H4 (cell line): ENCODE measurements around the gene SORBS1. TPM values are rescaled to one million over a fixed set of nuclear protein-coding genes. Genes with fewer than 3 reads are reported as not detected.

Source experiments
- DNase-seq: peaks from one replicate; pipeline ENCODE4 v3.0.0-alpha.2; 2015; ENCODE audit warnings: low spot score
- total RNA-seq: library from RNA; depleted of rRNA; stranded (reverse); fragments of >200 nt; shearing (Covaris generic); gene quantifications from 2 replicates; pipeline ENCODE4 v1.2.3, GENCODE V29; 2014

The SORBS1 gene
- total RNA-seq, 1 experiment from 2014 or later, result 1.4 TPM

- peak; percentile 74 for DNase-seq
Observed at GRCh38 chr10:95391581-95392216, 169.5 kb downstream of the SORBS1 start.

- DNase-seq, result no peak
Observed at GRCh38 chr10:95391164-95391563, 170.0 kb downstream of the SORBS1 start.

- no peak for DNase-seq
Observed at GRCh38 chr10:95389982-95390381, 171.2 kb downstream of the SORBS1 start.

- DNase-seq, result no peak
Observed at GRCh38 chr10:95389176-95389575, 172.0 kb downstream of the SORBS1 start.

- peak; percentile 82 for DNase-seq
Observed at GRCh38 chr10:95388539-95388938, 172.6 kb downstream of the SORBS1 start.

DNA sequence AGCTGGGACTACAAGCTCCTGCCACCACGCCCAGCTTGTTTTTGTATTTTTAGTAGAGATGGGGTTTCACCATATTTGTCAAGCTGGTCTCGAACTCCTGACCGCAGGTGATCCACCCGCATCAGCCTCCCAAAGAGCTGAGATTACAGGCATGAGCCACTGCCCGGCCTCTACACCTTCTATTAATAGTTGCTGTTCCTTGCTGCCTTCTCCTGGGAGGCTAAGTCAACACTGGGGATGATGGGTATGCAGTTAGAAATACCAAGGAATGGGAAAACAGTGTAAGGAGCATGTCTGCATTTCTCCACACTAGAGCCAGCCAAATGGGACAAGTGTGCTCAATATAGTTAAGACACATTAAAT is 173.1 kb downstream of the SORBS1 start:
- no peak for DNase-seq

DNA sequence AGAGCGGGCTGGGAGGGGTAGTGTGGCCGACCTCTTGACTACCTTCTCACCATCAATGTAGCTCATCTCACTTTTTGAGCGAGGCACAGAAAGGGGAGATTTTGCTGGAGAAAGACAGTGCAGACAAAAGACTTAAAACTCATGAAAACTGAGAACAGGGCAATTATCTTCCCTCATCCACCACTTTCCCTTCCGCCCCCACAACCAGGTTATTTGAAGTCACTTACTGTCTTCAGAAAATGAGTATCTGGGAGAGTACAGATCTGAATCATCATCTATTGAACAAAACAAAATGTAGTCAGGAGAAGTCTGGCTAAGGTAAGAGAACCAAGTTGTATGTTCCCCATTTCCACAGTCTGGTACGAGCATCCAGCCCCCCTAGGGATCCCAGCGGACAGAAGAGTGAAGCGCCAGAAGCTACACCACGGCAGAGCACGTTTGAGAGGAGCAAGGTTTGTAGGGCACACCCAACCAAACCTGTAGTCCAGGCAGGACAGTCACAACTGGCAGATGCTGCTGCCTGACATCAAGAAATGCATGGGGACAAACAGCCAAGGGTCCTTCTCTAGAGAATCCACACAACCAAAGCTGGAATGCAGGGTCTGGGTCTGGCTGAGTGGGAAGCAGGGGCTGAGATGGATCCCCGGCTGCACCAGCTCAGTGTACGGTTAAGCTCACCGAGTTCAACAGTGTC is 177.0 kb downstream of the SORBS1 start:
- DNase-seq, result no peak

- DNase-seq, result no peak
Observed at GRCh38 chr10:95382596-95382995, 178.6 kb downstream of the SORBS1 start.

DNA sequence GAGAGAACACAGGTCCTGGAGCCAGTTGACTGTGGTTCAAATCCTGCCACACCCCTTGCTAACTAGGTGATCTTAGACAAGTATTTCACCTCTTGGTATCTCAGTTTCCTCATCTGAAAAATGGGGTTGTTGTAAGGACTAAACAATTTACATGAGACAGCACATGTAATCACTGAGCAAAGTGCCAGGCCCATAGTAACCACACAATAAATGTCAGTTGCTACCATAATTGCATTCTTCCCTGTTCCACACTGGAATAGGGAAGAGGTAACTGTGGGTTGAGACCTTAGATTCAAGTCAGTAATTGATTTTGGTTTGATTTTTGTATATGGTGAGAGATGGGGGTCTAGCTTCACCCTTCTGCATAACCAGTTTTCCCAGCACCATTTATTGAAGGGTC is 179.0 kb downstream of the SORBS1 start:
- no peak for DNase-seq

DNA sequence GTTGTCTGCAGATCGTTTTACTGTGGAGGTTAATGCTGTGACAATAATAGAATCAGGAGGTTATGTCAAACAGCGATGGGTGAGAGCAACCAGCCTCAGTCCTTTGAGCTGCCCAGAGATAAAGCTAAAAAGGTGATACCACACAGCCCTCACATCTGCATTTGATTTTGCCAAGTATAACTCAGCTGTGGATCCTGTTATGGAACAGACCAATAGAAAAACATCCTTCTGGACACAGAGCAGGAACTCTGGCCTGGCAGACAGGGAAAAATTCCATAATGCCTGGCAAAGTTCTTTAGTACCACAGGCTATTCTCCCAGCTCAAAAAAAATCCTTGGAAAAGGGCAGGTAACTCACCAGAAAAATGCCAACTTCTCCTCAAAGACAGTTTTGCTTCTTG is 183.2 kb downstream of the SORBS1 start:
- no peak for DNase-seq

- no peak for DNase-seq
Observed at GRCh38 chr10:95375418-95375817, 185.8 kb downstream of the SORBS1 start.

GRCh38 chr10:95374597-95375209 is 186.5 kb downstream of the SORBS1 start:
- peak; percentile 85 for DNase-seq

DNA sequence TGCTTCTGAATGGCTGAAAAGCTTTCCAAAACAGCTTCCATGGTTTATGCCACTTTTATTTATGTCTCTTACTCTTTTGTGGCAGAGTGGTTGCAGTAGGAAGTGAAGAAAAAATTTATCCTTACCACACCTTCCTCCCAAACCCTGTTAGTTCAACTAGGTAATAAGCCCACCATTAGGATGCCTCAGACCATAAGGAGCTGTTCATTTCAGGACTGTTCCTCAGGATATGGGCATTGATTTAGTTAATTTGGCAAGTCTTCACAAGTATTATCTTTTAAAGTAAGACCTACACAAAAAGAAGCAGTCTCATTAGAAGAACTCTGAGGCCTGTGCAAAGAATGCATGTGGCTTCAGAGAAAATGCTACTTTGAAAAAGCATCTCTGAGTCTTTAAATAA is 187.5 kb downstream of the SORBS1 start:
- DNase-seq, result no peak

DNA sequence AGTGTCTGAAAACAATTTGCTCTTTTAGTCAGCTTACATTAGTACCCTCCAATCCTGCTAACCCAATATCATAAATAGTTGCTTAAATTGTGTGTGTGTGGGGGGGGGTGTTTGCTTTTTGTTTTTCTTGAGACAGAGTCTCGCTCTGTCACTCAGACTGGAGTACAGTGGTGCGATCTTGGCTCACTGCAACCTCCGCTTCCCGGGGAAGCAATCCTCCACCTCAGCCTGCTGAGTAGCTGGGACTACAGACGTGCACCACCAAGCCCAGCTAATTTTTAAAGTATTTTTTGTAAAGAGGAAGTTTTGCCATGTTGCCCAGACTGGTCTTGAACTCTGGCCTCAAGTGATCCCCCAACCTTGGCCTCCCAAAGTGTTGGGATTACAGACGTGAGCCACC is 196.8 kb downstream of the SORBS1 start:
- no peak for DNase-seq

- peak; percentile 66 for DNase-seq
Observed at GRCh38 chr10:95363303-95363912, 197.8 kb downstream of the SORBS1 start.

DNA sequence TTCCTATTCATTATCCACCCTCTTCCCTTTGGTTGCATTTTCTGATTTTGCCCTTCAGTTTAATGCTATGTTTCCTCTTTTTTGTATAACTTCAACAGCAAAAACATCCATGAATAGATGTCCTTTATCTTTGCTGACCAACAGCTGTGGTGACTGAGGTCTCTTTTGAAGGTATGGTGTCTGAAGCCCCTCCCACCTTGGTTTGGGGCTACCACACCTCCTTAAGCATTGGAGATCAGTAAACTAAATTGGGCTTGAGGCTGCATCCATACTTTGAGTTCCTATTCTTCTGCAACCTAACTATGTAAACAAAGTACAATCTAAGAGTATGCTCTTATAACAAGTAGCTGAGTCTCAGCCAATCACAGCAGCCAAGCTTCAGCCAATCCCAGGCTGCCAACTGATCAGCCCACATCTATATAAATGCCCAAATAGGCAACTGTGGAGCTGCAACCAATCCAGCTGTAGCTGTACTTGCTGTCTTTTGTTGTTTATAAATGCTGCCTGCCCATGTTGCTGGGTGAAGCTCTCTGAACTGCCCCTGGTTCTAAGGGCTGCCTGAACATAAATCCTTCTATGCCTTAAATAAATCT is 201.0 kb downstream of the SORBS1 start:
- DNase-seq, result peak; percentile 80

DNA sequence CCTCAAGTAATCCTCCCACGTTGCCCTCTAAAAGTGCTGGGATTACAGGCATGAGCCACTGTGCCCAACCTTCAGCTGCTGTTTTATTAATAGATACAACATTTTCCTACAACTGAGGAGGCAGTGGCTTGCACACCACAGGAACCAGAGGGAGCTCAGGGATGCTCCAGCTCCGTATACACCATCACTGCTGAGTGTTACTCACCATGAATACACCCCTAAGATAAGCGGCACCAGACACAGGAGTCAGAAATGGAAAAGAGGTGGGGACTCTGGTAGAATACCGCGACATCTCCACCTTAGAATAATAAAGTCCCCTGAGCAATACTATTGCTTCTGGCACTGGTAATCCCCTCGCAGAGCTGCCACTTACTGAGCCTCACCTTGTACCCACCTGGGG is 201.7 kb downstream of the SORBS1 start:
- no peak for DNase-seq

- no peak for DNase-seq
Observed at GRCh38 chr10:95356190-95356955, 204.8 kb downstream of the SORBS1 start.

GRCh38 chr10:95355301-95355700 is 205.9 kb downstream of the SORBS1 start:
- no peak for DNase-seq

DNA sequence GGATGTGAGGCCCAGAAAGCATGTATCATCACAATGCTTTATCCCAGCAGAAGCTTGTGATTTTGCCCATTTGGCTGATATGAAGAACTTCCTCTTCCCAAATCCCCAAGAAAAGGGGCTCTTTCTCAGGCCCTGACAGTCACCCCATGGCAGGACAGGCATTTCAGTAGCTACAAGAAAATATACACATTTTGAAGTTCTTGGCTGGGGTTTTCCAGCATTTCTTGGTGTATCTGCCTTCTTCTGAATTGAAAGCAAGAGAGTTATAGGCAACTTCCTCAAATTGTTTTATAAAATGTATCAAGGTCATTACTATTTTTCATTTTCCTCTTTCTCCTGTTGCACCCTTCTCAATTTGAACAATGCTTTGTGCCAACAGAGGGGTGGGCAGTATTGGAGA is 207.1 kb downstream of the SORBS1 start:
- DNase-seq, result no peak

DNA sequence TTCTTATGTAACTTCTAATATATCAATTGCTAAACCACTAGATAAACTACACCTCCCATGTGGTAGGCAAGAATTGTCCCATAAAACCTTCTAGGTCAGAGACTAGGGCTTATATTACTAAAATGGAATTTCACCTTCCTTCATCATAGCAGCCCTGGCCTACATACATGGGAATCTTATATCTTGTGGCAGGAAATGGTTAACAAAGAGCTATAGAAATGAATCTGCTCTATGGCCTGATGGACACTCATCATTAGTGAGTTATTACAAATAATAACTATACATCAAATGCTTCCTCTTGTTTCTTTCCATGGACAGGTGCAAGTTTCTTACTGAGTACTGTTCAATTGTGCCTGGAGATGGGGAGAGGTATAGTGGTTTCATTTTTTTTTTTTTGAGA is 208.0 kb downstream of the SORBS1 start:
- DNase-seq, result no peak

DNA sequence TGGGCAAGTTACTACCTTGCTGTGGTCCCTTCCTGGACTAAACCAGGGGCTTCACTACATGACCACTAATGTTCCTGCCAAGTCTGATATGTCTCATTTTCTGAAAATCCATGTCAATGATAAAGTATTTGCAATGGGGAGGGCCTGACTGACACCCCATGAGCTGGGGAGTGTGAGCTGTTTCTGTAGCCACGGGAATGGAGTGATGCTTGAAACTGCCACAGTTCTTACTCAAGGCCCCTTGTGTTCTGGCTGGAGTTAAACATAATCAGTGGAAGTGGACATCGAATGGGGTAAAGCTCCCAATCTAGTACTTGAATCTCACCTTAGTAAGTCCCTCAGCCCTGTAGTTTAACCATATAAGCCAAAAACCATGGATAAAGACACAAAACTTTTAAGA is 208.5 kb downstream of the SORBS1 start:
- no peak for DNase-seq
